Measurements from ENCODE around the gene SRPX2. TPM values are rescaled to one million over a fixed set of nuclear protein-coding genes. Genes with fewer than 3 reads are reported as not detected.
"Not testable (repeated sequence)": the region's sequence is repeated elsewhere in the genome, so short reads cannot be mapped to it uniquely, and the experiment has no call there.

Gene SRPX2
- polyA plus RNA-seq, 1 donor (not counting 4 experiments of a cell fraction or from before 2014, with no cell fraction given), result 4.0 TPM

GRCh38 chrX:100720301-100720700, 76.3 kb downstream of the SRPX2 start:
- H2AFZ ChIP-seq (ENCODE audit: control insufficient read depth, low read length), result no peak overlapping the region
- H3K4me2 ChIP-seq (ENCODE audit: control insufficient read depth, extremely low read depth, insufficient read depth, low read depth, low read length), result no peak overlapping the region
- H3K79me2 ChIP-seq (ENCODE audit: control insufficient read depth, insufficient read depth, low read length), result no peaks in the 10 kb centered on the region
- H3K9me3 ChIP-seq (ENCODE audit: control insufficient read depth, low read depth, low read length), result no peaks in the 10 kb centered on the region
- H3K4me3 ChIP-seq (ENCODE audit: control insufficient read depth in 2 of 3, extremely low read depth in 1 of 3, insufficient read depth in 2 of 3, low read depth in 1 of 3, low read length in 3 of 3), result no peak overlapping the region
- H3K4me1 ChIP-seq (ENCODE audit: control insufficient read depth, extremely low read depth, insufficient read depth, low read length), result no peaks in the 10 kb centered on the region
- no peak for TF ChIP-seq CTCF (optimal IDR thresholded peaks at IDR 0.05 in 1 of 3, IDR thresholded peaks at IDR 0.05 in 1 of 3, conservative IDR thresholded peaks at IDR 0.05 in 1 of 3; ENCODE audit: extremely low read depth in 1 of 3, insufficient read depth in 2 of 3, low read length in 3 of 3)
- TF ChIP-seq EZH2 (IDR thresholded peaks at IDR 0.05; ENCODE audit: low read length), result no peak
- dilution Hi-C loops (cut with MboI; ENCODE audit: extremely low pct_ligation_motif_present, low sequenced_read_pairs), result no loop called here
- H3K9ac ChIP-seq (ENCODE audit: control insufficient read depth, extremely low read depth, insufficient read depth, low read length), result no peak overlapping the region
- FAIRE-seq (no peak), DNase-seq (ENCODE audit: low read depth, low spot score) (no peak)
- no peaks in the 10 kb centered on the region for H3K36me3 ChIP-seq (ENCODE audit: control insufficient read depth in 2 of 2, extremely low read depth in 1 of 2, insufficient read depth in 2 of 2, low read length in 2 of 2)
- H3K27ac ChIP-seq (ENCODE audit: control insufficient read depth, insufficient read depth, low read length), result no peak overlapping the region
- H3K9me1 ChIP-seq (ENCODE audit: control insufficient read depth, extremely low read depth, insufficient read depth, low read length), result no peaks in the 10 kb centered on the region
- H4K20me1 ChIP-seq (ENCODE audit: control insufficient read depth, extremely low read depth, insufficient read depth, low read length), result no peaks in the 10 kb centered on the region
- peaks cover 3% of the 10 kb centered on the region for H3K27me3 ChIP-seq (ENCODE audit: control insufficient read depth, extremely low read depth, insufficient read depth, low read length)

GRCh38 chrX:100721328-100721727, 77.3 kb downstream of the SRPX2 start:
- TF ChIP-seq CTCF (optimal IDR thresholded peaks at IDR 0.05 in 1 of 3, IDR thresholded peaks at IDR 0.05 in 1 of 3, conservative IDR thresholded peaks at IDR 0.05 in 1 of 3; ENCODE audit: extremely low read depth in 1 of 3, insufficient read depth in 2 of 3, low read length in 3 of 3), result no peak
- no peak for TF ChIP-seq EZH2 (IDR thresholded peaks at IDR 0.05; ENCODE audit: low read length)
- H3K27ac ChIP-seq (ENCODE audit: control insufficient read depth, insufficient read depth, low read length), result no peak overlapping the region
- H4K20me1 ChIP-seq (ENCODE audit: control insufficient read depth, extremely low read depth, insufficient read depth, low read length), result no peaks in the 10 kb centered on the region
- no peak overlapping the region for H3K9ac ChIP-seq (ENCODE audit: control insufficient read depth, extremely low read depth, insufficient read depth, low read length)
- dilution Hi-C loops (cut with MboI; ENCODE audit: extremely low pct_ligation_motif_present, low sequenced_read_pairs), result no loop called here
- H3K4me1 ChIP-seq (ENCODE audit: control insufficient read depth, extremely low read depth, insufficient read depth, low read length), result no peaks in the 10 kb centered on the region
- H2AFZ ChIP-seq (ENCODE audit: control insufficient read depth, low read length), result no peak overlapping the region
- no peak for FAIRE-seq
- peaks cover 3% of the 10 kb centered on the region for H3K27me3 ChIP-seq (ENCODE audit: control insufficient read depth, extremely low read depth, insufficient read depth, low read length)
- no peaks in the 10 kb centered on the region for H3K36me3 ChIP-seq (ENCODE audit: control insufficient read depth in 2 of 2, extremely low read depth in 1 of 2, insufficient read depth in 2 of 2, low read length in 2 of 2)
- H3K4me2 ChIP-seq (ENCODE audit: control insufficient read depth, extremely low read depth, insufficient read depth, low read depth, low read length), result no peak overlapping the region
- no peaks in the 10 kb centered on the region for H3K79me2 ChIP-seq (ENCODE audit: control insufficient read depth, insufficient read depth, low read length)
- H3K9me1 ChIP-seq (ENCODE audit: control insufficient read depth, extremely low read depth, insufficient read depth, low read length), result no peaks in the 10 kb centered on the region
- H3K4me3 ChIP-seq (ENCODE audit: control insufficient read depth in 2 of 3, extremely low read depth in 1 of 3, insufficient read depth in 2 of 3, low read depth in 1 of 3, low read length in 3 of 3), result no peak overlapping the region
- no peaks in the 10 kb centered on the region for H3K9me3 ChIP-seq (ENCODE audit: control insufficient read depth, low read depth, low read length)
- no peak for DNase-seq (ENCODE audit: low read depth, low spot score)

- H3K27ac ChIP-seq (ENCODE audit: control insufficient read depth, insufficient read depth, low read length); DNase-seq (ENCODE audit: low read depth, low spot score); H3K79me2 ChIP-seq (ENCODE audit: control insufficient read depth, insufficient read depth, low read length); H3K9me3 ChIP-seq (ENCODE audit: control insufficient read depth, low read depth, low read length); H3K36me3 ChIP-seq (ENCODE audit: control insufficient read depth in 2 of 2, extremely low read depth in 1 of 2, insufficient read depth in 2 of 2, low read length in 2 of 2); H3K9me1 ChIP-seq (ENCODE audit: control insufficient read depth, extremely low read depth, insufficient read depth, low read length); H2AFZ ChIP-seq (ENCODE audit: control insufficient read depth, low read length); dilution Hi-C loops (cut with MboI; ENCODE audit: extremely low pct_ligation_motif_present, low sequenced_read_pairs); H3K4me1 ChIP-seq (ENCODE audit: control insufficient read depth, extremely low read depth, insufficient read depth, low read length); H3K4me3 ChIP-seq (ENCODE audit: control insufficient read depth in 2 of 3, extremely low read depth in 1 of 3, insufficient read depth in 2 of 3, low read depth in 1 of 3, low read length in 3 of 3); H3K4me2 ChIP-seq (ENCODE audit: control insufficient read depth, extremely low read depth, insufficient read depth, low read depth, low read length); H3K9ac ChIP-seq (ENCODE audit: control insufficient read depth, extremely low read depth, insufficient read depth, low read length); FAIRE-seq; H3K27me3 ChIP-seq (ENCODE audit: control insufficient read depth, extremely low read depth, insufficient read depth, low read length); H4K20me1 ChIP-seq (ENCODE audit: control insufficient read depth, extremely low read depth, insufficient read depth, low read length): not testable (repeated sequence)
Measured at GRCh38 chrX:100724006-100724405, 80.0 kb downstream of the SRPX2 start.
